Measurements from ENCODE around the gene WDFY4. TPM values are rescaled to one million over a fixed set of nuclear protein-coding genes. Genes with fewer than 3 reads are reported as not detected.

WDFY4 gene
- total RNA-seq, 1 experiment from 2014 or later: 0.22 TPM

DNA sequence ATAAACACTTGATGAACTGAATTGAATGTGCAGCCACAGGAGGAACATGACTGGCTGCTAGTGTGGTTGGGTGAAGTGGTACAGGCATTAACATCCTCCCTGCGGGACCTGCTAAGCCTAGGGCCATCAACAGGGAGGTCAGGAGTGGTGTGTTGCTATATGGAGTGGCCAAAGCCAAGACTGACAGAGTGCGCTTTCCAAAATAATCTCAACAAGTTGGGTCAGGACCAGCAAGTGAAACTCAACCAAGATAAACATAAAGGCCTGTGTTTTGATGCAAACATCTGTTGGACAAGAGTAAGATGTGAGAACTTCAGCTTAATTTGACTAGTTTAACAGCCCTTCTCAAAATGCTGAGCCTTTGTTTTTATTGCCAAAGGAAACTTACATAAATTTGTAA, 97.7 kb downstream of the WDFY4 start:
- Histone ChIP-seq H2AFZ (ENCODE audit: low read depth, low read length, poor library complexity, severe bottlenecking) (no peak overlapping the region), H3K4me3 (replicated peaks in 1 of 2; ENCODE audit: low read depth in 1 of 2, low read length in 2 of 2) (no peak overlapping the region), H3K27me3 (ENCODE audit: insufficient read depth, low read length) (peaks cover 41% of the 10 kb centered on the region), H3K79me2 (ENCODE audit: insufficient read depth, low read length) (no peaks in the 10 kb centered on the region), H3K27ac (ENCODE audit: low read depth, low read length) (no peak overlapping the region), H3K9me2 (ENCODE audit: insufficient read depth) (no peaks in the 10 kb centered on the region), H3K36me3 (ENCODE audit: control insufficient read depth in 1 of 2, insufficient read depth in 2 of 2, low read length in 2 of 2) (no peaks in the 10 kb centered on the region), H3K4me2 (ENCODE audit: low read length) (no peak overlapping the region), H4K20me1 (ENCODE audit: insufficient read depth) (no peaks in the 10 kb centered on the region), H3K9me3 (ENCODE audit: control insufficient read depth in 1 of 2, insufficient read depth in 1 of 2, low read depth in 1 of 2, low read length in 2 of 2) (no peaks in the 10 kb centered on the region), H3K4me1 (ENCODE audit: control insufficient read depth in 1 of 2, insufficient read depth in 2 of 2, low read length in 2 of 2) (no peaks in the 10 kb centered on the region), H3K9ac (ENCODE audit: low read length) (no peak overlapping the region)
- POLR2A ChIA-PET: no interaction called here
- BruUV-seq (replicated peaks): no TSS peak
- CTCF ChIA-PET: no interaction called here
- ATAC-seq (no peak), DNase-seq (ENCODE audit: low read depth, low spot score) (no peak)
- RAD21 ChIA-PET (ENCODE audit: low non-redundant PET in 1 of 2, low total read pairs in 2 of 2, uncharacterized antibody in 2 of 2, unreplicated experiment in 2 of 2): no interaction called here
- intact Hi-C loops (cut with micrococcal nuclease): no loop called here
- TF ChIP-seq FOSL1 (IDR thresholded peaks at IDR 0.05; ENCODE audit: low read depth) (no peak), SIN3A (IDR thresholded peaks at IDR 0.05; ENCODE audit: low read depth) (no peak), EZH2 (IDR thresholded peaks at IDR 0.05) (no peak), ELF1 (IDR thresholded peaks at IDR 0.05; ENCODE audit: borderline replicate concordance, low read depth) (no peak), CBX3 (IDR thresholded peaks at IDR 0.05; ENCODE audit: low read depth) (no peak), RAD21 (IDR thresholded peaks at IDR 0.05; ENCODE audit: low read depth) (no peak), EZH2phosphoT487 (IDR thresholded peaks at IDR 0.05; ENCODE audit: borderline replicate concordance) (no peak), ZNF274 (IDR thresholded peaks at IDR 0.05; ENCODE audit: low read depth, low read length) (no peak), YY1 (IDR thresholded peaks at IDR 0.05; ENCODE audit: extremely low read depth, insufficient replicate concordance, low read depth, low read length) (no peak), POLR2A (IDR thresholded peaks at IDR 0.05; ENCODE audit: borderline replicate concordance, extremely low read depth, insufficient read depth, insufficient read length) (no peak), TCF7L2 (IDR thresholded peaks at IDR 0.05; ENCODE audit: borderline replicate concordance, extremely low read depth, insufficient read depth, insufficient read length) (no peak), JUND (IDR thresholded peaks at IDR 0.05) (no peak)
- TF ChIP-seq, protein P1, sequence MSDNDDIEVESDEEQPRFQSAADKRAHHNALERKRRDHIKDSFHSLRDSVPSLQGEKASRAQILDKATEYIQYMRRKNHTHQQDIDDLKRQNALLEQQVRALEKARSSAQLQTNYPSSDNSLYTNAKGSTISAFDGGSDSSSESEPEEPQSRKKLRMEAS (IDR thresholded peaks at IDR 0.05): no peak
- TF ChIP-seq, protein P2, sequence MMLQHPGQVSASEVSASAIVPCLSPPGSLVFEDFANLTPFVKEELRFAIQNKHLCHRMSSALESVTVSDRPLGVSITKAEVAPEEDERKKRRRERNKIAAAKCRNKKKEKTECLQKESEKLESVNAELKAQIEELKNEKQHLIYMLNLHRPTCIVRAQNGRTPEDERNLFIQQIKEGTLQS (IDR thresholded peaks at IDR 0.05): no peak
- TF ChIP-seq, protein P3, sequence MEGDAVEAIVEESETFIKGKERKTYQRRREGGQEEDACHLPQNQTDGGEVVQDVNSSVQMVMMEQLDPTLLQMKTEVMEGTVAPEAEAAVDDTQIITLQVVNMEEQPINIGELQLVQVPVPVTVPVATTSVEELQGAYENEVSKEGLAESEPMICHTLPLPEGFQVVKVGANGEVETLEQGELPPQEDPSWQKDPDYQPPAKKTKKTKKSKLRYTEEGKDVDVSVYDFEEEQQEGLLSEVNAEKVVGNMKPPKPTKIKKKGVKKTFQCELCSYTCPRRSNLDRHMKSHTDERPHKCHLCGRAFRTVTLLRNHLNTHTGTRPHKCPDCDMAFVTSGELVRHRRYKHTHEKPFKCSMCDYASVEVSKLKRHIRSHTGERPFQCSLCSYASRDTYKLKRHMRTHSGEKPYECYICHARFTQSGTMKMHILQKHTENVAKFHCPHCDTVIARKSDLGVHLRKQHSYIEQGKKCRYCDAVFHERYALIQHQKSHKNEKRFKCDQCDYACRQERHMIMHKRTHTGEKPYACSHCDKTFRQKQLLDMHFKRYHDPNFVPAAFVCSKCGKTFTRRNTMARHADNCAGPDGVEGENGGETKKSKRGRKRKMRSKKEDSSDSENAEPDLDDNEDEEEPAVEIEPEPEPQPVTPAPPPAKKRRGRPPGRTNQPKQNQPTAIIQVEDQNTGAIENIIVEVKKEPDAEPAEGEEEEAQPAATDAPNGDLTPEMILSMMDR (IDR thresholded peaks at IDR 0.05 in 2 of 3, conservative IDR thresholded peaks at IDR 0.05 in 1 of 3; ENCODE audit: borderline replicate concordance in 1 of 3, insufficient read depth in 1 of 3, low read depth in 2 of 3, low read length in 2 of 3): no peak
- TF ChIP-seq, protein P4, sequence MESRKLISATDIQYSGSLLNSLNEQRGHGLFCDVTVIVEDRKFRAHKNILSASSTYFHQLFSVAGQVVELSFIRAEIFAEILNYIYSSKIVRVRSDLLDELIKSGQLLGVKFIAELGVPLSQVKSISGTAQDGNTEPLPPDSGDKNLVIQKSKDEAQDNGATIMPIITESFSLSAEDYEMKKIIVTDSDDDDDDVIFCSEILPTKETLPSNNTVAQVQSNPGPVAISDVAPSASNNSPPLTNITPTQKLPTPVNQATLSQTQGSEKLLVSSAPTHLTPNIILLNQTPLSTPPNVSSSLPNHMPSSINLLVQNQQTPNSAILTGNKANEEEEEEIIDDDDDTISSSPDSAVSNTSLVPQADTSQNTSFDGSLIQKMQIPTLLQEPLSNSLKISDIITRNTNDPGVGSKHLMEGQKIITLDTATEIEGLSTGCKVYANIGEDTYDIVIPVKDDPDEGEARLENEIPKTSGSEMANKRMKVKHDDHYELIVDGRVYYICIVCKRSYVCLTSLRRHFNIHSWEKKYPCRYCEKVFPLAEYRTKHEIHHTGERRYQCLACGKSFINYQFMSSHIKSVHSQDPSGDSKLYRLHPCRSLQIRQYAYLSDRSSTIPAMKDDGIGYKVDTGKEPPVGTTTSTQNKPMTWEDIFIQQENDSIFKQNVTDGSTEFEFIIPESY (IDR thresholded peaks at IDR 0.05; ENCODE audit: extremely low read depth, insufficient replicate concordance, low read length): no peak
- TF ChIP-seq, protein P5, sequence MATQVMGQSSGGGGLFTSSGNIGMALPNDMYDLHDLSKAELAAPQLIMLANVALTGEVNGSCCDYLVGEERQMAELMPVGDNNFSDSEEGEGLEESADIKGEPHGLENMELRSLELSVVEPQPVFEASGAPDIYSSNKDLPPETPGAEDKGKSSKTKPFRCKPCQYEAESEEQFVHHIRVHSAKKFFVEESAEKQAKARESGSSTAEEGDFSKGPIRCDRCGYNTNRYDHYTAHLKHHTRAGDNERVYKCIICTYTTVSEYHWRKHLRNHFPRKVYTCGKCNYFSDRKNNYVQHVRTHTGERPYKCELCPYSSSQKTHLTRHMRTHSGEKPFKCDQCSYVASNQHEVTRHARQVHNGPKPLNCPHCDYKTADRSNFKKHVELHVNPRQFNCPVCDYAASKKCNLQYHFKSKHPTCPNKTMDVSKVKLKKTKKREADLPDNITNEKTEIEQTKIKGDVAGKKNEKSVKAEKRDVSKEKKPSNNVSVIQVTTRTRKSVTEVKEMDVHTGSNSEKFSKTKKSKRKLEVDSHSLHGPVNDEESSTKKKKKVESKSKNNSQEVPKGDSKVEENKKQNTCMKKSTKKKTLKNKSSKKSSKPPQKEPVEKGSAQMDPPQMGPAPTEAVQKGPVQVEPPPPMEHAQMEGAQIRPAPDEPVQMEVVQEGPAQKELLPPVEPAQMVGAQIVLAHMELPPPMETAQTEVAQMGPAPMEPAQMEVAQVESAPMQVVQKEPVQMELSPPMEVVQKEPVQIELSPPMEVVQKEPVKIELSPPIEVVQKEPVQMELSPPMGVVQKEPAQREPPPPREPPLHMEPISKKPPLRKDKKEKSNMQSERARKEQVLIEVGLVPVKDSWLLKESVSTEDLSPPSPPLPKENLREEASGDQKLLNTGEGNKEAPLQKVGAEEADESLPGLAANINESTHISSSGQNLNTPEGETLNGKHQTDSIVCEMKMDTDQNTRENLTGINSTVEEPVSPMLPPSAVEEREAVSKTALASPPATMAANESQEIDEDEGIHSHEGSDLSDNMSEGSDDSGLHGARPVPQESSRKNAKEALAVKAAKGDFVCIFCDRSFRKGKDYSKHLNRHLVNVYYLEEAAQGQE (IDR thresholded peaks at IDR 0.05; ENCODE audit: low read depth): no peak
